HG03571 (cell line): Measurements from ENCODE around the gene BRD1.
"Not testable (repeated sequence)": the region's sequence is repeated elsewhere in the genome, so short reads cannot be mapped to it uniquely, and the experiment has no call there.

Experiments
- ATAC-seq: cut with Tn5 transposase; IDR thresholded peaks from one replicate; pipeline ENCODE4 v1.9.1; 2021; ENCODE audit not compliant: unreplicated experiment

The BRD1 gene

GRCh38 chr22:49785841-49786471 lies 41.7 kb downstream of the BRD1 start:
- no peak for ATAC-seq

- no peak for ATAC-seq
These were observed 42.6 kb downstream of the BRD1 start for GRCh38 chr22:49785046-49785521.

- no peak for ATAC-seq
These were observed 43.1 kb downstream of the BRD1 start for GRCh38 chr22:49784630-49784971.

GRCh38 chr22:49783926-49784629 lies 43.6 kb downstream of the BRD1 start:
- ATAC-seq: no peak

GRCh38 chr22:49783036-49783746 lies 44.5 kb downstream of the BRD1 start:
- ATAC-seq: no peak

- ATAC-seq: not testable (repeated sequence)
These were observed 45.8 kb downstream of the BRD1 start for GRCh38 chr22:49781886-49782285.

GRCh38 chr22:49781289-49781782 lies 46.3 kb downstream of the BRD1 start:
- no peak for ATAC-seq

GRCh38 chr22:49780698-49781288 lies 46.9 kb downstream of the BRD1 start:
- no peak for ATAC-seq

GRCh38 chr22:49779853-49780697 lies 47.6 kb downstream of the BRD1 start:
- no peak for ATAC-seq

- ATAC-seq: no peak
These were observed 48.5 kb downstream of the BRD1 start for GRCh38 chr22:49779211-49779610.

- no peak for ATAC-seq
These were observed 50.0 kb downstream of the BRD1 start for GRCh38 chr22:49777569-49778249.

GRCh38 chr22:49776891-49777290 lies 50.8 kb downstream of the BRD1 start:
- no peak for ATAC-seq

GRCh38 chr22:49775867-49776511 lies 51.7 kb downstream of the BRD1 start:
- ATAC-seq: no peak

- no peak for ATAC-seq
These were observed 52.3 kb downstream of the BRD1 start for GRCh38 chr22:49775191-49775866.

GRCh38 chr22:49774499-49775151 lies 53.0 kb downstream of the BRD1 start:
- no peak for ATAC-seq

- ATAC-seq: no peak
These were observed 53.6 kb downstream of the BRD1 start for GRCh38 chr22:49774046-49774445.

- ATAC-seq: no peak
These were observed 54.1 kb downstream of the BRD1 start for GRCh38 chr22:49773531-49773930.

GRCh38 chr22:49772692-49773091 lies 55.0 kb downstream of the BRD1 start:
- no peak for ATAC-seq
